ENCODE results near the gene NIPAL3. TPM values are rescaled to one million over a fixed set of nuclear protein-coding genes. Genes with fewer than 3 reads are reported as not detected.
A peak's percentile ranks its signal among the peaks of the same experiment; 100 is the strongest.

Gene NIPAL3
- total RNA-seq = 10 to 100 TPM; 22.0 to 28.1 TPM

- no peaks in the 10 kb centered on the region for H3K36me3 Mint-ChIP-seq
- H3K27ac Mint-ChIP-seq = peak within 1 kb of the TSS; percentile 86 to 98
- H3K4me1 Mint-ChIP-seq (ENCODE audit: low read depth in 2 of 2) = peaks cover 30 to 38% of the 10 kb centered on the region in 2 donors
- peak; percentile 97 to 98 for ATAC-seq
- peak; percentile 97 for DNase-seq (ENCODE audit: low spot score)
- no peaks in the 10 kb centered on the region for H3K27me3 Mint-ChIP-seq
- peak within 1 kb of the TSS; percentile 99 for H3K4me3 Mint-ChIP-seq
- no peaks in the 10 kb centered on the region for H3K9me3 Mint-ChIP-seq
Measured at GRCh38 chr1:24415334-24415909, at the start of gene NIPAL3. Gene NIPAL3 (plus strand): TSS chr1:24415802. CDS start chr1:24419548, 3,746 bp downstream.

- no peak overlapping the region for H3K27ac Mint-ChIP-seq
Measured at GRCh38 chr1:24366707-24367106, 48.9 kb upstream of the NIPAL3 start.

DNA sequence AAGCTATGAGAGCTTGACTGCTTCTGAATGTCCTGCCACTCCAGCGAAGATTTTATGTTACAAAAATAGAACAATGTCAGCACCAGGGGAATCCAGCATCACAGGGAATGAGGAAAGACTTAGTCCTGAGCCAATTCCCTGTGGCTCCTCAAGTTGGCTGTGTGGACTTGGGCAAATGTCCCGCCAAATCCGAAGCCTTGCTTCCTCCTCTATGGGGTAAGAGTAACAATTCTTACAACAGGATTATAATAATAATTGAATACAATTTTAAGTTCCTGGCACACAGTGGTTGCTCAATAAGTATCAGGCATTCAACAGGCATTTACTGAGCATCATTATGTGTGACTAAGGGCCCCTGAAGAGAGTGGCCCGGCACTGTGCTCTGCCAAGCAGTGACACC lies 46.4 kb upstream of the NIPAL3 start:
- ATAC-seq (no peak), DNase-seq (ENCODE audit: low spot score) (no peak)
- Mint-ChIP-seq H3K27ac (no peak overlapping the region), H3K9me3 (no peaks in the 10 kb centered on the region), H3K36me3 (no peaks in the 10 kb centered on the region), H3K4me1 (ENCODE audit: low read depth in 2 of 2) (peaks cover 0 to 10% of the 10 kb centered on the region in 2 donors), H3K27me3 (no peaks in the 10 kb centered on the region), H3K4me3 (no peak overlapping the region)

More at GRCh38 chr1:24366707-24367106, 48.9 kb upstream of the NIPAL3 start:
- ATAC-seq = no peak
- no peak for DNase-seq (ENCODE audit: low spot score)
- Mint-ChIP-seq H3K27me3 (no peaks in the 10 kb centered on the region), H3K4me1 (ENCODE audit: low read depth in 2 of 2) (peaks cover 0 to 10% of the 10 kb centered on the region in 2 donors), H3K36me3 (no peaks in the 10 kb centered on the region), H3K4me3 (no peak overlapping the region), H3K9me3 (no peaks in the 10 kb centered on the region)

DNA sequence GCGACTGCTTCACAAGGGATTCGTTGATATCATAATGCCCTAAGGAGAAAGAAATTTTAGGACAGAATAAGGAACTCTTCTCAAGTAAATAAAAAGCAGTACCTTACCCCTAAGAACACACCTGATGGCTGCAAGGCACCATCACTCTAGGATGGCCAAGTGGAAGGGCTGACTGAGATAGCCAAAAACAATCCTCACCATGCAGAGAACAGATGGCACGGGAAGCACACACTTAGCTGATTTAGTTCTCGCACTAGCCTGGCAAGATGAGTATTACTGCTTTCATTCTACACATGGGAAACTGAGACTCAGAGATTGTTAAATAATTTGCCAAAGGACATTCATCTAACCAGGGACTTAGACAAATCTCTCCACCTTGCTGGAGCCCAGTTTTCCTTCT lies 45.8 kb upstream of the NIPAL3 start:
- Mint-ChIP-seq H3K4me3 (no peak overlapping the region), H3K9me3 (no peaks in the 10 kb centered on the region), H3K36me3 (no peaks in the 10 kb centered on the region), H3K4me1 (ENCODE audit: low read depth in 2 of 2) (peaks cover 0 to 7% of the 10 kb centered on the region in 2 donors), H3K27ac (no peak overlapping the region), H3K27me3 (no peaks in the 10 kb centered on the region)
- DNase-seq (ENCODE audit: low spot score) (no peak), ATAC-seq (no peak)

GRCh38 chr1:24373044-24373443 lies 42.6 kb upstream of the NIPAL3 start:
- H3K4me1 Mint-ChIP-seq (ENCODE audit: low read depth in 2 of 2) = no peaks in the 10 kb centered on the region
- no peaks in the 10 kb centered on the region for H3K9me3 Mint-ChIP-seq
- DNase-seq (ENCODE audit: low spot score) (peak; percentile 32), ATAC-seq (no peak)
- H3K27me3 Mint-ChIP-seq = peaks cover 0 to 8% of the 10 kb centered on the region in 2 donors
- H3K36me3 Mint-ChIP-seq = no peaks in the 10 kb centered on the region
- no peak overlapping the region for H3K4me3 Mint-ChIP-seq
- H3K27ac Mint-ChIP-seq = no peak overlapping the region

DNA sequence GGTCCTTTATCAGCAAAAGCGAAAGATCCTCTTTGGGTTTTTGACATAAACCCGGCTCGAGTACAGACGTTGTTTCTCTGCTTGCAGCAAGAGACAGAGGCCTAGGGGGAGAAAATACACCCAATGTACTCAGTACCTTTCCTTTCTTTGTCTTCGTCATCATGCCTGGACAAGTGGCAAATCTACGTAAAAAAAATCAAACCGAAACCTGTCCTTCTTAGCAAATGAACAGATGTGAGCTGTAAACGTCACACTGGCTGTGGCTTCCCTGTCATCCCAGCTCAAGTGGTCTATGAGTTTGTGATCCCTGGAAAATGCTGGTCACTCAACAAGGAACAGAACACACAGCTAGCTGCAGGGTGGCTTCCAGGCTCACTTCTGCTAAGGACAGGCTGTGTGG lies 41.9 kb upstream of the NIPAL3 start:
- DNase-seq (ENCODE audit: low spot score) = no peak
- ATAC-seq = no peak
- Mint-ChIP-seq H3K4me1 (ENCODE audit: low read depth in 2 of 2) (no peaks in the 10 kb centered on the region), H3K27me3 (peaks cover 0 to 8% of the 10 kb centered on the region in 2 donors), H3K36me3 (no peaks in the 10 kb centered on the region), H3K9me3 (no peaks in the 10 kb centered on the region), H3K27ac (no peak overlapping the region), H3K4me3 (no peak overlapping the region)

DNA sequence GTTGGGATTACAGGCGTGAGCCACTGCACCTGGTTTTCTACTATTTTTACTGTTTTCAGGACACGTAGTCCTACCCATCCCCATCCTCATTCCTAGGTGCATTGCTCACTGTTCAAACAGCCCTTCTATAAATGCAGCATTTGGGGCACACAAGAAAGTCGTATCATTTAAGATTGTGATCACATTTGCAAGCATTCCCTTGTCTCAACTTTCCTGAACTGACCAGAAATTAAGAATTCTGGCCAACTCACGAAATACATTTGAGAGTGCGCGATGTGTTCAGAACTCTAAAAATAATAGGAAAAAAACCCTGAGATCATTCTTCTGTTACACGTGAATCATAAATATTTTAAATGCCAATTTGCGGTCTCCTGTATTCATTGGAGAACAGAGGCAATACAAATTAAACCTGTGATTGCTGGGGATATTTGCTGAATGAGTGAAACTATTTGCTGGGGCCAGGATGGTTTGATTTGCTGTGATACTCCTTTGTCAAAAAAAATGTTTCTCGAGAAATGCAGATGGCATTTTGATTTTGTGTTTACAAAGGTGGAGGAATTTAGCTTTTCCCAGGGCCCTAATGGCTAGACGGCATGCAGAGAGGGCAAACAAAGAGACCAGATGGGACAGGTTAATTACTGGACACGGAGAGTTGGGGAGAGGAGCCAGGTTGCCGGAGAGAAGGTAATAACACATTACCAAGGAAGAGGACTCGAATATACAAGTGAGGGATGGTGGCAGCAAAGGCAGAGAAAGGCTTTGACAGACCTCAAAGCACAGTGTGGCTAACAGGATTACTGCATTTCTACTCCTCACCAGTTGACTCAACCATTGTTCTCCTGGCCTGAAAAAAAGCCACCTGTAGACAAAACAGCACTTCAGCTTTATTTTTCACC lies 40.5 kb upstream of the NIPAL3 start:
- H3K27ac Mint-ChIP-seq = no peak overlapping the region
- H3K27me3 Mint-ChIP-seq = peaks cover 0 to 11% of the 10 kb centered on the region in 2 donors
- no peaks in the 10 kb centered on the region for H3K9me3 Mint-ChIP-seq
- H3K36me3 Mint-ChIP-seq = no peaks in the 10 kb centered on the region
- no peak overlapping the region for H3K4me3 Mint-ChIP-seq
- DNase-seq (ENCODE audit: low spot score) (peak; percentile 18), ATAC-seq (no peak)
- H3K4me1 Mint-ChIP-seq (ENCODE audit: low read depth in 2 of 2) = no peaks in the 10 kb centered on the region

- H3K9me3 Mint-ChIP-seq = no peaks in the 10 kb centered on the region
- ATAC-seq = no peak
- peaks cover 0 to 16% of the 10 kb centered on the region in 2 donors for H3K27me3 Mint-ChIP-seq
- H3K27ac Mint-ChIP-seq = no peak overlapping the region
- peak; percentile 8 for DNase-seq (ENCODE audit: low spot score)
- no peak overlapping the region for H3K4me3 Mint-ChIP-seq
- H3K36me3 Mint-ChIP-seq = no peaks in the 10 kb centered on the region
- peaks cover 6% of the 10 kb centered on the region in 2 donors for H3K4me1 Mint-ChIP-seq (ENCODE audit: low read depth in 2 of 2)
Measured at GRCh38 chr1:24379733-24380315, 35.8 kb upstream of the NIPAL3 start.

- Mint-ChIP-seq H3K4me3 (no peak overlapping the region), H3K27ac (no peak overlapping the region), H3K4me1 (ENCODE audit: low read depth in 2 of 2) (peaks cover 10 to 13% of the 10 kb centered on the region in 2 donors), H3K9me3 (no peaks in the 10 kb centered on the region), H3K36me3 (no peaks in the 10 kb centered on the region), H3K27me3 (peaks cover 0 to 12% of the 10 kb centered on the region in 2 donors)
- DNase-seq (ENCODE audit: low spot score) = peak; percentile 58
- ATAC-seq = no peak
Measured at GRCh38 chr1:24380508-24380907, 35.1 kb upstream of the NIPAL3 start.

- Mint-ChIP-seq H3K27ac (no peak overlapping the region), H3K36me3 (no peaks in the 10 kb centered on the region), H3K9me3 (no peaks in the 10 kb centered on the region), H3K4me1 (ENCODE audit: low read depth in 2 of 2) (peaks cover 10 to 18% of the 10 kb centered on the region in 2 donors), H3K4me3 (no peak overlapping the region), H3K27me3 (peaks cover 0 to 12% of the 10 kb centered on the region in 2 donors)
- DNase-seq (ENCODE audit: low spot score) (no peak), ATAC-seq (no peak)
Measured at GRCh38 chr1:24381256-24381655, 34.3 kb upstream of the NIPAL3 start.

- ATAC-seq = no peak
- Mint-ChIP-seq H3K4me1 (ENCODE audit: low read depth in 2 of 2) (peaks cover 10 to 22% of the 10 kb centered on the region in 2 donors), H3K27ac (no peak overlapping the region), H3K27me3 (peaks cover 0 to 12% of the 10 kb centered on the region in 2 donors), H3K36me3 (no peaks in the 10 kb centered on the region), H3K4me3 (no peak overlapping the region), H3K9me3 (no peaks in the 10 kb centered on the region)
- DNase-seq (ENCODE audit: low spot score) = no peak
Measured at GRCh38 chr1:24382165-24382577, 33.4 kb upstream of the NIPAL3 start.

DNA sequence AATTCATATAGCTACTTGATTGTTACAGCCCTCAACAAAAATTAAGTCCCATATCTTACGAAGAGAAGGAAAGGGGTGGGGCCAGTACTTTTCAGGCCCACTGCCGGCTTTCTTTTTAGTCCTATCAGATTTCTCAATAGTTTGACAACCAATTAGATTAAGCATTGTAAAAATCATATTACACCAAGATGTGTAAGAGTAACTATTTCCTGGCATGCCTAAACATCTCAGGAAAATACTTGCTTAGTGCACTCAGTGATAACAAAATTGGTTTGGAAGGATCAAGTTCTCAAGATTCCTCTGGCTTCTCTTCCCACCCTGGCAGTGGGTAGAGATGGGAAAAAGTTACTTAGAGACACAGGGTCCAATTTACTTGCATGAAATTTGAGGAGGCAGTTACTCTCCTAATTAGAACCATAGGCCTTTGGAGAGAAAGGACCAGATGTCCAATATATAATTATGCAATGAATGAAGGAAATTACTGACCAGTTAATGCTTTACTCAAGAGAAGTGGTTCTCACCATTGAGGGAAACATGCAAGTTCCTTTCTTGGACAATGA lies 32.1 kb upstream of the NIPAL3 start:
- H3K4me3 Mint-ChIP-seq = no peak overlapping the region
- peaks cover 0 to 8% of the 10 kb centered on the region in 2 donors for H3K27me3 Mint-ChIP-seq
- no peak for DNase-seq (ENCODE audit: low spot score)
- ATAC-seq = no peak
- no peaks in the 10 kb centered on the region for H3K36me3 Mint-ChIP-seq
- H3K27ac Mint-ChIP-seq = peak overlapping the region in 1 of 2 donors; percentile 71
- H3K4me1 Mint-ChIP-seq (ENCODE audit: low read depth in 2 of 2) = peaks cover 10 to 22% of the 10 kb centered on the region in 2 donors
- H3K9me3 Mint-ChIP-seq = no peaks in the 10 kb centered on the region

DNA sequence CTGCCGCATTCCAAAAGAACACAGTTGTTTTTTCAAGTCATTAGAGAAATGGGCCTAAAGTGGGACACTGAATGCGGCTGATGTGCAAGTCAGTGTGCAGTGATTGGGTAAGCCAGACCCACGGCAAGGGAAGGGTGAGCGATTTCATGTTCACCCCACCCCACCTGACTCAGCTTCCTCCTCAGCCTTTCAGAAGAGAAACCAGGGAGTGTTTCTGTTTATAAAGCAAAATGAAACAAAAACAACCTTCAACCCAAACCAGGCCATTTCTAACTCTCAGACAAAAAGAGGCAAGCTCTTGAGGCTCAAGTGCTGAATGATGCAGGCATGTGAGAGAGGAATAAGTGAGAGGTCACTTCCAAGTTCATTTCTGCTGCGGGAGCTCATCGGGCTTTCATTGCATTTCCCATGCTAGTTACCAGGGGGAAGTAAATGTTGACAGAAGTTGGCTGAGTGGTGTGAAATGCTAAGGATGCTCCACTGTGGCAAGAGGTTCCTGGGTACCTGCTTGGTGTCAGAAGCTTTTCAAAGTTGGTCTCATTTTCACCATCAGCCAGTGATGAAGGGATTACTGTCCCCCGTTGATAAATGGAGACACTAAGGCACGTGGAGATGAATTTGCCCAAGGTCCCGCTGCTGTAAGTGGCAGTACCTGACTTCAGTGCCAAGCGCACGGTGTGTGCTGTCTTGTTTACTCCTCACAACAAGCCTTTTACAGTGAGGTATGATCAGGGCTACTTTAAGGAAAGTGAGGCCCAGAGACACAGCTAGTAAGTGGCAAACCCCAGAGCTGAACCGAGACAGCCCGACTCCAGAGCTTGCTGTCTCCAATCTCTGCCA lies 31.1 kb upstream of the NIPAL3 start:
- no peaks in the 10 kb centered on the region for H3K36me3 Mint-ChIP-seq
- ATAC-seq (peak; percentile 76 to 88), DNase-seq (ENCODE audit: low spot score) (no peak)
- peaks cover 10 to 22% of the 10 kb centered on the region in 2 donors for H3K4me1 Mint-ChIP-seq (ENCODE audit: low read depth in 2 of 2)
- H3K9me3 Mint-ChIP-seq = no peaks in the 10 kb centered on the region
- H3K4me3 Mint-ChIP-seq = peak overlapping the region; percentile 59
- peaks cover 0 to 6% of the 10 kb centered on the region in 2 donors for H3K27me3 Mint-ChIP-seq
- peak overlapping the region in 1 of 2 donors; percentile 71 for H3K27ac Mint-ChIP-seq

Data from natural killer cell treated with Interleukin-12 subunit alpha and Interleukin-12 subunit beta and Interleukin-15 and Interleukin-18, amount 100 ng/mL, for 72 hours (primary cell).